ENCODE measurements around the gene GPR32.
"Not testable (repeated sequence)": the region's sequence is repeated elsewhere in the genome, so short reads cannot be mapped to it uniquely, and the experiment has no call there.

GPR32 gene

DNA sequence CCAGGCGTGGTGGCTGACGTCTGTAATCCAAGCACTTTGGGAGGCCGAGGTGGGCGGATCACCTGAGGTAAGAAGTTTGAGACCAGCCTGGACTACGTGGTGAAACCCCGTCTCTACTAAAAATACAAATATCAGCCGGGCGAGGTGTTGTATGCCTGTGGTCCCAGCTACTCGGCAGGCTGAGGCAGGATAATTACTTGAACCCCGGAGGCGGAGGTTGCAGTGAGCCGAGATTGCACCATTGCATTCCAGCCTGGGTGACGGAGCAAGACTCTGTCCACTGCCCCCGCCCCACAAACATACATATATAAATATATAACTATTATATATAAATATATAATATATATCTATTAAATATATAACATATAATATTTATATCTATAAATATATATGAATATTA, 23.1 kb upstream of the GPR32 start:
- not testable (repeated sequence) for DNase-seq (ENCODE audit: low read depth, low spot score)

- no peak for DNase-seq (ENCODE audit: low read depth, low spot score)
These were observed 20.8 kb upstream of the GPR32 start for GRCh38 chr19:50749490-50749889.

- no peak for DNase-seq (ENCODE audit: low read depth, low spot score)
These were observed 20.3 kb upstream of the GPR32 start for GRCh38 chr19:50750010-50750409.

- no peak for DNase-seq (ENCODE audit: low read depth, low spot score)
These were observed 16.4 kb upstream of the GPR32 start for GRCh38 chr19:50753879-50754278.

GRCh38 chr19:50756244-50756643, 14.0 kb upstream of the GPR32 start:
- not testable (repeated sequence) for DNase-seq (ENCODE audit: low read depth, low spot score)

GRCh38 chr19:50757624-50758023, 12.6 kb upstream of the GPR32 start:
- not testable (repeated sequence) for DNase-seq (ENCODE audit: low read depth, low spot score)

- DNase-seq (ENCODE audit: low read depth, low spot score): not testable (repeated sequence)
These were observed 11.2 kb upstream of the GPR32 start for GRCh38 chr19:50759076-50759475.

DNA sequence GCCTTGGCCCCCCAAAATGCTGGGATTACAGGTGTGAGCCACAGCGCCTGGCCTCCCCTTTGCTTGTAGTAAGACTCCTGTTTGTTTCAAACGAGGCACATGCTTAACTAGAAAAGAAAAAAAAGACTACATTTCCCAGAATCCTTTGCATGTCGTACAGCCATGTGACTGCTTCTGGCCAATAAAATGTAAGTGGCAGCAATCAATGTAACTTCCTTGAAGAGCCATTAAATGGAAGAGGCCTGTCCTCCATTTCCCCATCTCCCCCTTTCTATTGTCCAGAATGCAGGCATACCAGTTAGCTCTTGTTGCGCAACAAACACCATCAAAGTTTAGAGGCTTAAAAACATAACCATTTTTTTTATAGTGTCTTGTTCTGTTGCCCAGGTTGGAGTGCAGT, 10.4 kb upstream of the GPR32 start:
- no peak for DNase-seq (ENCODE audit: low read depth, low spot score)

DNA sequence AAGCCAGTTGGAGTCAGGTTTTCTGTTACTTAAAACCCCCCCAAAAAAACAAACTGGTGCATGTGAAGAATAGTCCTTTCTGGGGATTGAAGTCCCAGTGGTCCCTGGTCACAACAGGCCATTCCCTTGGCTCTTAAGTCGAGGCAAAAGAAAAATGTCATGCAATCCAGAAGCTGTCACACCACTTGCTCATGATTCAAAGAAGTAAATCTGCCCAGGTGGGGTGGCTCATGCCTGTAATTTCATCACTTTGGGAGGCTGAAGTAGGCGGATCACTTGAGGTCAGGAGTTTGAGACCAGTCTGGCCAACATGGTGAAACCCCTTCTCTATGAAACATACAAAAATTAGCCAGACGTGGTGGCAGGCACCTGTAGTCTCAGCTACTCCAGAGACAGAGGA, 8.8 kb upstream of the GPR32 start:
- not testable (repeated sequence) for DNase-seq (ENCODE audit: low read depth, low spot score)

DNA sequence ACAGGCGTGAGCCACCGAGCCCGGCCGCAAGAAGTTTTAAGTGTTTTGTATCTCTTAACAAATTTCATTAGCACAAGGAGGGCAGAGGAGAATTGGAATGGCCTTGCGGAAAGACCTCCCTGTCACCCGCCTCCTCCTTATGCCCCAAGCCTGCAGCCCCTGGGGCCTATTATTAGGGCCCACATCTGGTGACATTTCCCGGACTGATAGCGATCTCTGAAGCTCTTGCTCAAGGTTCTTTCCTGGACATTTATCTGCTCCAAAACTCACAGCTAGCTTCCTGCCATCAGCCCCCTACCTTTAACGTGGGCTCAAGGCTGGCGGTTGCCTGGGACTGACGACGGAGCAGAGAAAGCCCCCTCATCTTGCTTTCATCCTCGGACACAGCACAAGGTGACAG, 6.7 kb upstream of the GPR32 start:
- not testable (repeated sequence) for DNase-seq (ENCODE audit: low read depth, low spot score)

DNA sequence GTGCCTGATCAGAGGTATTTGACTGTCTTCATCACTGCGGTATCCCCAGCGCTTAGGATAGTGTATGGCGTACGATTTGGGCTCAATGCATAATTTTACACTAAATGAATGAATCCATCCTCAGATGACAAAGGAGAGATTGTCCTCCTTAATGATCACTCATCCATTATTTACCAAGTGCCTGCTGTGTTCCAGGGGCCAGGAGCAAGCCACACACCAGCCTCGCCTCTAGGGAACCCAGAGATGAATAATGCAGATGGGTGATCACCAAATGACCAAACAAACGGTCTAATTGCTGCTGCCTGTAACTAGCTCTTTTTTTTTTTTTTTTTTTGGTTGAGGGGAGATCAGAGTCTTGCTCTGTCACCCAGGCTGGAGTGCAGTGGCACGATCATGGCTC, 5.9 kb upstream of the GPR32 start:
- DNase-seq (ENCODE audit: low read depth, low spot score): no peak

GRCh38 chr19:50766746-50767145, 3.5 kb upstream of the GPR32 start:
- DNase-seq (ENCODE audit: low read depth, low spot score): not testable (repeated sequence)

DNA sequence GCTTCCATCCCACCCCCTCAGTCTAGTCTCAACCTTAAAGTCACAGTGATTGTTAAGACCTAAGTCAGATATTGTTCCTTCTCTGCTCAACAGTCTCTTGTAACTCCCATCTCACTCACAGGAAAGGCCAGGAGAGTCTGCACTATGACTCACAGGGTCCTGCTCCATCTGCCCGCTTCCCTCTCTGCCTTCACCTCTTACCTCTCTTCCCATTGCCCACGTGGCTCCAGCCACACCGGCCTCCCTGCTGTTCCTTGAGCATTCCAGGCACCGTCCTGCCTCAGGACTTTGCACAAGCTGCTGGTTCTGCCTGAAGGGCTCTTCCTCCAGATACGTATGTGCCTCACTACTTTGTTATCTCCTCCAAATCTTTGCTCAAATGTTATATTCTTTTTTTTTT, 3.0 kb upstream of the GPR32 start:
- not testable (repeated sequence) for DNase-seq (ENCODE audit: low read depth, low spot score)

DNA sequence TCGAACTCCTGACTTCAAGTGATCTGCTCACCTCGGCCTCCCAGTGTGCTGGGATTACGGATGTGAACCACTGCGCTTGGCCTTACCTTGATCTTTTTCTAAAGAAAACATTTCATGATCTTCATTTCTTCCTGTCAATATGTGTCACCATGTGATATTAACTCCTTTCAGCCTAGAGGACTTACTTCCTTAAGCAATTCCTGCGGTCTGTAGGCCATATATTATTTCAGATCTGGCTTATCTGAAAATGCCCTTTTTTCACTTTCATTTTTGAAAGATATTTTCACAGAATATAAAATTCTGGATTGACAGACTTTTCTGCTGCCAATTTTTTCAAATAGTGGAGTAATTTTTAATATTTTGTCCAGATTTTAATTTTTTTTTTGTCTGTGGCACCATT, 2.0 kb upstream of the GPR32 start:
- DNase-seq (ENCODE audit: low read depth, low spot score): no peak

GRCh38 chr19:50770888-50771287, 624 bp downstream of the GPR32 start:
- DNase-seq (ENCODE audit: low read depth, low spot score): no peak

DNA sequence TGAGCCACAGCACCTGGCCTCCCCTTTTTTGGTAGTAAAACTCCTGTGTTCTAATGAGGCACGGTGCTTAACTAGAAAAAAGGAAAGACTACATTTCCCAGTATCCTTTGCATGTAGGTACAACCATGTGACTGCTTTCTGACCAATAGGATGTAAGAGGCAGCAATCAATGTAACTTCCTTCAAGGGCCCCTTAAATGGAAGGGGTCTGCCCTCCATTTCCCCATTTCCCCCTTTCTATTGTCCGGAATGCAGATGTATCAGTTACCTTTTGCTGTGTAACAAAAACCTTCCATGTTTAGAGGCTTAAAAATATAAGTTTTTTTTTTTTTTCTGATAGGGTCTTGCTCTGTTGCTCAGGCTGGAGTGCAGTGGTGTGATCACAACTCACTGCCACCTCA, 2.2 kb downstream of the GPR32 start:
- DNase-seq (ENCODE audit: low read depth, low spot score): no peak

DNA sequence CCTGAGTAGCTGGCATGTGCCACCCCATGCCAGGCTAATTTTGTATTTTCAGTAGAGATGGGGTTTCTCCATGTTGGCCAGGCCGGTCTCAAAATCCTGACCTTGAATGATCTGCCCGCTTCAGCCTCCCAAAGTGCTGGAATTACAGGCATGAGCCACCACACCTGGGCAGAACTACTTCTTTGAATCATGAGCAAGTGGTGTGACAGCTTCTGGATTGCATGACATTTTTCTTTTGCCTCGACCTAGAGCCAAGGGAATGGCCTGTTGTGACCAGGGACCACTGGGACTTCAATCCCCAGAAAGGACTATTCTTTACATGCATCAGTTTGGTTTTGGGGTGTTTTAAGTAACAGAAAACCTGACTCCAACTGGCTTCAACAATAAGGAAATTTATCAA, 2.6 kb downstream of the GPR32 start:
- DNase-seq (ENCODE audit: low read depth, low spot score): not testable (repeated sequence)

- not testable (repeated sequence) for DNase-seq (ENCODE audit: low read depth, low spot score)
These were observed 3.2 kb downstream of the GPR32 start for GRCh38 chr19:50773454-50773853.

- DNase-seq (ENCODE audit: low read depth, low spot score): no peak
These were observed 5.9 kb downstream of the GPR32 start for GRCh38 chr19:50776131-50776530.

GRCh38 chr19:50777261-50777660, 7.0 kb downstream of the GPR32 start:
- DNase-seq (ENCODE audit: low read depth, low spot score): no peak

DNA sequence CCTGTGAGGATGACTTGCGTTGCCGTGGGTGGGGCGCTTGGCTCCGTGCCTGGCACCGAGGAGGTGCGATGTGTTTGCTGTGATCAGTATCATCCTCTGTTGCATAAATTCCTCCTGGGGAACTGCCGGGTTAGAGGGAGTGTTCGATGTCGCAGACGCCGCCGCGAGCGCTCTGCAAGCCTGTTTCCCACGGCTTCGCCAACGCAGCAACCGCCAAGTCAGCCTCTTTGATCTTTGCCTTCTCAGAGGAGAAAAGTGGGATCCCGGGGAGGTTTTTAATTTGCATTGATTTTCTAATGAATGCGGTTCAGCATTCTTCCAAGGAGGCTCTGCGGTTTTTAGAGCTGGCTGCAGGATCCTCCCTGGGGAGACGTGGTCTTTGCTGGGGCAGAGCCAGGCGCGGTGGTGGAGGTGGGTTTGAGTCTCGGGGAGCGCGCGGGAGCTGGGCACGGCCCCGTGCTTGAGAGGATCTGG, 7.6 kb downstream of the GPR32 start:
- no peak for DNase-seq (ENCODE audit: low read depth, low spot score)

- no peak for DNase-seq (ENCODE audit: low read depth, low spot score)
These were observed 8.7 kb downstream of the GPR32 start for GRCh38 chr19:50778906-50779430.

DNA sequence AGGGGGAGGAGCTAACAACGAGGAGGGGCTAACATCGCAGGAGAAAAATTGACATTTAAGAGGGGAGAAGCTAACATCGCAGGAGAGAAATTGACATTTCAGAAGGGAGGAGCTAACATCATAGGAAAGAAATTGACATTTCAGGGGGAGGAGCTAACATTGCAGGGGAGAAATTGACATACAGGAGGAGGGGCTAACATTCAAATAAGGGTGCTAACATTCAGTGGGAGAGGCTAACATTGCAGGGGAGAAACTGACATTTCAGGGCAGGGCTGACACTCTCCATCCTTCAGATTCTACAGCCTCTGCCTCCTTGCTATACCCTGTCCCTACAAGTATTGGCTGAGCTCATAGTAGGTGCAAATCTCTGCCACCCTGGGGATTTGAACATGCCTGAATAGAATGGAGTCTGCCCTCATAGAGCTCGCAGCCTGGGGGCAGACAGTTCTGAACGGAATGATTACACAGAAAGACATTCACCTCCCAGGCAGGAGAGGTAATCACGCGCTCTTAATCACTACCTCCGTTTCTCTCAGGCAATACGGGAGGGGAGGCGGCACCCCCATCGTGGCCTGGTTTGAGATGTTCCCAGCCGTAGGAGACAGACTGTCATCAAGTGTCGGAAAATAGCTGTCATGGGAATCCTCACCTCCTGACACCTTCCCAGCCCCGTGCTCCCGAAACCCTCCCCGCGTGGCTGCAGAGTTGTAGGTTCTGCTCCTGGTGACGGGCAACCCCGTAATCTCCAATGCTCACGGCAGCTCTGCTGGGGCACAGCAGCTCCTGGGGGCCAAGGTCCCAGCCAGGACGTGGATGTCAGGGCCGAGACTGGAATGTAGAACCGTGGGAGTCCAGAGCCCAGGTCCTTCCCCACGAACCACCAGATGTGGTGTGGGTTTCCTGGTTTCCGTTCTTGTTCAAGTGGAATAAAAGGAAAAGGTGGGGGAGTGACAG, 9.5 kb downstream of the GPR32 start:
- DNase-seq (ENCODE audit: low read depth, low spot score): no peak

All from activated CD4-positive, CD25-positive, alpha-beta regulatory T cell treated with anti-CD3 and anti-CD28 coated beads, Interleukin-2, amount 50 U/mL, for 16 hours (primary cell).